ENCODE results near the gene GFPT2.

Gene GFPT2

GRCh38 chr5:180350711-180351465, 2.2 kb downstream of the GFPT2 start:
- DNase-seq = no peak

GRCh38 chr5:180350296-180350695, 2.8 kb downstream of the GFPT2 start:
- no peak for DNase-seq

- DNase-seq = no peak
Observed at GRCh38 chr5:180349391-180349790, 3.7 kb downstream of the GFPT2 start.

- DNase-seq = no peak
Observed at GRCh38 chr5:180348336-180348735, 4.8 kb downstream of the GFPT2 start.

- no peak for DNase-seq
Observed at GRCh38 chr5:180347702-180348101, 5.4 kb downstream of the GFPT2 start.

- DNase-seq = no peak
Observed at GRCh38 chr5:180346358-180346757, 6.8 kb downstream of the GFPT2 start.

- DNase-seq = no peak
Observed at GRCh38 chr5:180345781-180346180, 7.4 kb downstream of the GFPT2 start.

- DNase-seq = no peak
Observed at GRCh38 chr5:180345186-180345585, 8.0 kb downstream of the GFPT2 start.

GRCh38 chr5:180344696-180344999, 8.5 kb downstream of the GFPT2 start:
- DNase-seq = no peak

- no peak for DNase-seq
Observed at GRCh38 chr5:180343831-180344695, 9.1 kb downstream of the GFPT2 start.

- DNase-seq = no peak
Observed at GRCh38 chr5:180343110-180343830, 9.9 kb downstream of the GFPT2 start.

- no peak for DNase-seq
Observed at GRCh38 chr5:180341595-180341994, 11.5 kb downstream of the GFPT2 start.

GRCh38 chr5:180340856-180341255, 12.3 kb downstream of the GFPT2 start:
- no peak for DNase-seq

- no peak for DNase-seq
Observed at GRCh38 chr5:180339583-180340183, 13.5 kb downstream of the GFPT2 start.

GRCh38 chr5:180338001-180338707, 15.0 kb downstream of the GFPT2 start:
- DNase-seq = no peak

GRCh38 chr5:180336234-180337020, 16.7 kb downstream of the GFPT2 start:
- DNase-seq = no peak

- no peak for DNase-seq
Observed at GRCh38 chr5:180335614-180336233, 17.4 kb downstream of the GFPT2 start.

GRCh38 chr5:180334751-180335613, 18.2 kb downstream of the GFPT2 start:
- no peak for DNase-seq

GRCh38 chr5:180334176-180334575, 19.0 kb downstream of the GFPT2 start:
- no peak for DNase-seq

- no peak for DNase-seq
Observed at GRCh38 chr5:180333661-180334060, 19.5 kb downstream of the GFPT2 start.

All from activated CD4-positive, alpha-beta T cell treated with anti-CD3 and anti-CD28 coated beads for 1 hour (primary cell).